GM19395 (cell line): Measurements from ENCODE around the gene BFSP1.

Experiments used
- ATAC-seq: cut with Tn5 transposase; IDR thresholded peaks from one replicate; pipeline ENCODE4 v1.9.1; 2021; ENCODE audit warnings: mild to moderate bottlenecking, moderate library complexity; ENCODE audit not compliant: unreplicated experiment

The BFSP1 gene

DNA sequence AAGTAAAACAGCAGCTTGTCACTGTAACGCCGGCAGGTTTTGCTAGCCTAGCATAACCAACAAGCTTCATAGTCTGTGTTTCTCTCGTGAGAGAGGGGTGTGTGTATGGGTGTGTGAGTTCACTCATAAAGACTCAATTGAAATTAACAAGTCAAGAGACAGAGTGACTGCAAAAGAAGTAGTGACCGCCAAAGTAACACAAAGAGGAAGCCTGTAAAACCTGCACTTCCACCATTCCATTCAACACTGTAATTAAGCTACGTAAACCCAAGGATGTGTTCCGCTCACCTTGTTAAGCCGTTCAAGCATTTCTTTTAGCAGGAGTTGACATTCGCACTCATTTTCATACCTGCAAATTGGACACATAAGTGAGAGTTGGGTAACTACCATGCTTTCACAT lies 6.6 kb downstream of the BFSP1 start:
- ATAC-seq: no peak

DNA sequence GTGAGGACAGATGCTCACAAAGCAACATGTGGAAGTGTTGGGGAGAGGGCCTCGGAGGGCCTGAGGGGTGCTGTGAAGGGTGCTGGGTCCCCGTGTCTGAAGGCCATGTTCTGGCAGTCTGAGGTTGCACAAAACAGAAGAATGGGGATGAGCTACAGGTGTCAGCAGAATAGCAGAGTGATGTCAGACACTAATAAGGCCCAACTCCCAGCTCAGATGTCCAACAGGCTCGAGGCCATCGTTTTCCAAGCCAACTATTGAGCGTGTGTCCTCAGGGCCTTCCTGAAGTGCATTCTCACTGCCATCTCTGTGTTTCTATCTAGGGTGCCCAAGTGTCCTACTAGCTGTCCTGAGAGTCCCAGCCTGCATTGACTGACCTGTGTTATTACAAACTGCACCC lies 7.9 kb downstream of the BFSP1 start:
- ATAC-seq: no peak

DNA sequence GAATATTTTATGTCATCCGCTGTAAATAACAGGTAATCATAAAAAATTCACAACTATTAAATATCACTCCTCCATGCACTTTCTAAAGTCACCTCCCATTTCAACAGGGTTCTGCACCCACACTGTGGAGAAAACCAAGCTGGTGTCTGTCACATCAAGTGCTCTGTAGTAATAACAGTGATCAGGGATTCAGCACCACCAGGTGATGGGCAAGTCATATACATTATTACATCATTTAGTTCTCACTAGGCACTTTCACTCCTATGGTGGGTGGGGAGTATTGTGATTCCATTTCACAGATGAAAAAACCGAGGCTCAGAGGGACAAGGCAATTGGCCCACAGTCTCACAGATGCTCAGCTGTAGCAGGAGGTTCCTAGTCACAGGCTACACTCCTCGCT lies 8.7 kb downstream of the BFSP1 start:
- no peak for ATAC-seq

DNA sequence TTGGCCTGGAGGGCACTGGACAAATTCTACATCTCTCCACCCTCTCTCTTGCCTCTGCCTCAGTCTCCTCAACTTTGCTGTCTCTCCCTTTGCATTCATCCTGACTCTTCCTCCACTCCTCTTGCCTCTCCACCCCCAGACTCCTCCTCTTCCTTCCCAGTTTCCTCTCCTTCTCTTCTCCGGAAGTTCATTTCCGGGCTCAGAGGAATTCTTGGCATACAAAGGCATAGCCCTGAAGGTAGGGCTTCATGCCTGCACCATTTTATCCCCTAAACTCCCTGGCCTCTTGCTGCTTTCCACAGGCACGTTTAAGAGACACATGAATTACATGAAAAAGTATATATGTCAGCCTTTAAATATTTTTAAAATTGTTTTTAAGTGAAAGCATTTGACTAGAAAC lies 10.6 kb downstream of the BFSP1 start:
- no peak for ATAC-seq

DNA sequence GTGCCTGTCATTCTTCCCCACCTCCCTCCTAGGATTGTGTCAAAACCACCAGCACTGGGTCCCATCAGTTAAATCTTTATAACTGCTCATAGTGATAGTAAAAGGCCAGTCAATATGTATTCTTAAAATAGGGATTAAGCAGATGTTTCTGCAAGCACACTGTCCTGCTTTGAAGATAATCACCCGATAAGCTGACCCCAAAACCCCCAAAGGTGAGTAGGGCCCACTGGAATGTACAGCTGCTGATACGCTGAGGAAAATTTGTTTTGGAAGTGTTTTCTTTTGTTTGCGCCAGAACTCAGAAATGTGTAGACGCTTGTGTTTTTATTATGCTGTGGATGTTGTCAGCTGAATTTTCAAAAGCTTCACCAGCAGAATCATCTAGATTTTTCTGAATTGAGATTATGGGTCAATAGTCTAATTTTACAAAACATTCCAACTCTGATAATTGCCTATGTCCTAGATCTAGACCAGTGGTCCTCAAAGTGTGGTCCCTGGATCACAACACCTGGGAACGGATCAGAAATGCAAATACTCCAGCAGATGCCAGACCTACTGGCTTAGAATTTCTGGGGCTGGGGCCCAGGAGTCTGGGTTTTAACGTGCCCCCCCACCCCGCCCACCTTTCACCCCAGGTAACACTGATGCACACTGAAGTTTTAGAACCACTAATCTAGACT lies 11.4 kb downstream of the BFSP1 start:
- ATAC-seq: no peak

DNA sequence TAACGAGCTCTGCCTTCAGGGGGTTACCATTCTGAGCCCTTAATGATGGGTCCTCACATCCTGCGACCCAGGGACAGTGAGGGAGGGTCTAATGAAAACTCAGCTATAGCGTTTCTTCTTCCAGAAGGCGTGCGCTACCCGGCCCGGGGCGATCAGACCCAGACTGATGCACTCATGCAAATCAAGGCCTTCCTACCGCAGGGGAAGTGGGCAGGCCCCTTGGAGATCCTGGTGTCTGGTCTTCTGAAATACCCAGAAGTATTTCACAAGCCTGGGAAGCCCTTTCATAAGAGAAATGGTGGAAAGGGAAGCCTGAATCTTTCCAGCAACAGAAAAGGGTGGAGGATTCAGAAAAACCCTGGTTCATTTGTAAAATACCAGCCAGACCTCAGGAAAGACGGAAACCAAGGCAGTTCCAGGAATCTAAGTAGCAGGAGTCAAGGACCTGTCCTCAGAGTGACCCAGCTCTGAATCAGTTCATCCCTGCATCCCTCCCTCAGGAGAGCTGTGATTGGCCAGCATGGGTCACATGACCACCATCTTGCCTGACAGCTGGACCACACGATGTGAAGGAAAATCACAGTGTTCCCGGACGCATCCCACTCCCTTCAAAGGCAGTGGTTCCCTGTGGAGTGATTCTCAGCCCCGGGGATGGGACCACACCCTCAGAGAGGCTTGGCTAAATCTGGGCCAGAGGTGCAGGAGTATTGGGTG lies 12.7 kb downstream of the BFSP1 start:
- no peak for ATAC-seq

DNA sequence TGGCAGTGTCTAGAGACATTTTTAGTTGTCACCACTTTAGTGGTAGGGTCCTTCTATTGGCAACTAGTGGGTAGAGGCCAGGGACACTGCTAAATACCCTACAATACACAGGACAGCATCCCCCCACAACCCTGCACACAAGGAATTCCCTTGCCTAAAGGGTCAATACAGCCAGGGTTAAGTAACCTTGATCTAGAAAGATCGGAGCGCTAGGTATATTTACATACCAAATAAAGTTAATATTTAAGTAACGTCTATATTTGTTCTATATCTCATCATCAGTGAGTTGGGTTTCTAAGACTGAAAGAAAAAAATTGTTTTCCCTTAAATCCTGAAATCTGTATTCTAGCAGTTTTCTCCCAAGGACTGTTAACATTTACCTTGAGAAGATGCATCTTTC lies 16.1 kb downstream of the BFSP1 start:
- no peak for ATAC-seq

DNA sequence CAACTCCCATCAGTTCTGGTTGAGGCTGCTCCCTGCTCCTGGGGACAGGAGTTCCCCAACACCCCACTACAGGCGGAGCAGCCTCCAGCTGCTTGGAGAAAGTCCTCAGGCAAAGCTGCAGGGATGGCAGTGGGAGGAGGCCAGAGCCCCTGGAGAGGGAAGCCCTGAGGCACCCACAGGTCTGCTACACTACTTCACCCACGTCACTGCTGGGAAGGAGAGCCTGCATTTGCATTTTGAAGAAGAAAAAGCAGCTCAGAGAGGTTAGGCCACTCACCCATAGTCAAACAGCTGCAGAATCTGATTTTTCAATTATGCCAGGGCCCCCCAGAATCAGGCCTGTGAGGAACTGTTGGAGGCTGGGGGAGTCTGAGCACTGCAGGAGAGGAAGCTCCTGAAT lies 17.2 kb downstream of the BFSP1 start:
- no peak for ATAC-seq

DNA sequence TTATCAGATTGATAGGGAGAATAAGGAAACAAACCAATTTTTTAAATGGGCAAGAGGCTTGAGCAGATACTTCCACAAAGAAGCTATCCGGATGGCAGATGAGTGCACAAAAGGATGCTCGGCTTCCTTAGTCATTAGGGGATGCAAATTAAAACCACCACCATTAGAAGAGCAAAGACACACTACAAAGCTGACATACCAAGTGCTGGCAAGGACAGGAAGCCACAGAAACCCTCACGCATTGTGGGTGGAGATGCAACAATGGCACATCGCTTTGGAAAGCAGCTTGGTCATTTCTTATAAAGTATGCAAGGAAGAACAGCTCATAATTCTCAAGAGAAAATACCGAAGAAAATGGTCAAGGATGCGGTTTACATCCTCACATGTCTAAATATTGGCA lies 19.8 kb downstream of the BFSP1 start:
- no peak for ATAC-seq

DNA sequence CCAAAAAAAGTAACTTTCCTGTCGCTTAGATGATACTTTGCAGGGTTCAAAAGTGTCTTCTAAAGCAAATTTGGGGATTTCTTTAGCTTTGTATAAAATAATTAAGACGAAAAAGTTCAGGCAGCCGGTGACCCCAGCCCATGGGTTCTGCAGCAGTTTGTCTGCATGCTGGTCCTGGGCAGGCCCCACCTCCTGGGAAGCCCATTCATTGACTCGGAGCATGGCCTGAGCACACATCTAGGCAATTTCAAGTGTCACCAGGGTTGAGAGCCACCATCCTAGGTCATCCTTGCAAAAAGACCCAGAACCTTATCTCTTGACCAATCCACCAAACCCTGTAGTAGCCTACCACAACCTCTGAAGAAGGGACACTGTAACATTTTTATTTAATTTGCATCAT lies 20.6 kb downstream of the BFSP1 start:
- no peak for ATAC-seq

DNA sequence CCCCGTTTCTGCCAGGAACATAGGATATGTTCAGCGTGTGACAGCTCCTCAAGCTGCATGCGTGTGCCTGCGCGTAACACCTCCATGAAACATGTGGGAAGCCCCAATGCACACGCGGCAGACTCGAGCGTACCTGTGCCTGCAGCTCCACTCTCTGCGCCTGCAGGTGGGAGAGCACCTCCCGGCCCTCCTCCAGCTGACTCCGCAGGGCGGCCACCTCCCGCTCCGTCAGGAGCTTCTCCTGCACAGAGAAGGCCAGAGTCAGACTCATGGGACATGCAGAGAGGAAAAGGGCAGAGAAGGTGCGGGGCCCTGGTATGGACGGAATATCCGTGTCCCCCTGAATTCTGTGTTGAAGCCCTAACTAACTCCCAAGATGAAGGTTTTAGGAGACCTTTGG lies 22.4 kb downstream of the BFSP1 start:
- ATAC-seq: no peak

DNA sequence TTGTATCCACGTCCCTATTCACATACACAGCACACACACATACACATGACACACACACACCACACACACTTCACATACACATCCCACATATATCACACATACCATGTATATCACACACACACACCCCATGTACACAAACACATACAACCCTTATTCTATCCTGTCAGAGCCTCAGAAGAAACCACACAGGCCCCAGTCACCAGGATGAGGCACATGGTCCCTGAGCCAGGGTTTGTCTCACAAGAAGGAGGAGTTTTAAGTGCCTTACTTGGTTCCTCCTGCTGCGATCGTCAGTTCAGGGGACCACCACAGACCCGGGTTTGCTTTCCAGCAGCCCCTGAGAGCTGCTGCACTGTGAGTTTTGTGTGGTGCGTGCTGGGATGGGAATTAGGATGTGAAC lies 23.6 kb downstream of the BFSP1 start:
- ATAC-seq: no peak

DNA sequence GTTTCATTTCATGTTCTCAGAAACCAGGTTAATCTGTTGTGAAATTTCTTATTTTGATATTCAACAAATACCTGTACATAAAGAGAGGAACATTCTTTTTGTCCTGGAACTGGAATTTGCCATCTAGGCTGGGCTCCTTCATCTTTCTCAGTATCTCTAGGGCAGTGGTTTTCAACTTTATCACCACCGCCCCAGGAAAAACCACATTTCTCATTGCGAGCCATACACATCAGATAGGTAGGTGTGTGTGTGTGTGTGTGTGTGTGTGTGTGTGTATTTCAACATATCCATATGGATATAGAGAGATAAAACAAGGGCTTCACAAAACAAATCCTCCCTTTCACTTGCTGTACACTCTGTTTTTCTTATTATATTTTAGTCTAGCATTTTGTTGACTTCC lies 24.1 kb downstream of the BFSP1 start:
- ATAC-seq: no peak

DNA sequence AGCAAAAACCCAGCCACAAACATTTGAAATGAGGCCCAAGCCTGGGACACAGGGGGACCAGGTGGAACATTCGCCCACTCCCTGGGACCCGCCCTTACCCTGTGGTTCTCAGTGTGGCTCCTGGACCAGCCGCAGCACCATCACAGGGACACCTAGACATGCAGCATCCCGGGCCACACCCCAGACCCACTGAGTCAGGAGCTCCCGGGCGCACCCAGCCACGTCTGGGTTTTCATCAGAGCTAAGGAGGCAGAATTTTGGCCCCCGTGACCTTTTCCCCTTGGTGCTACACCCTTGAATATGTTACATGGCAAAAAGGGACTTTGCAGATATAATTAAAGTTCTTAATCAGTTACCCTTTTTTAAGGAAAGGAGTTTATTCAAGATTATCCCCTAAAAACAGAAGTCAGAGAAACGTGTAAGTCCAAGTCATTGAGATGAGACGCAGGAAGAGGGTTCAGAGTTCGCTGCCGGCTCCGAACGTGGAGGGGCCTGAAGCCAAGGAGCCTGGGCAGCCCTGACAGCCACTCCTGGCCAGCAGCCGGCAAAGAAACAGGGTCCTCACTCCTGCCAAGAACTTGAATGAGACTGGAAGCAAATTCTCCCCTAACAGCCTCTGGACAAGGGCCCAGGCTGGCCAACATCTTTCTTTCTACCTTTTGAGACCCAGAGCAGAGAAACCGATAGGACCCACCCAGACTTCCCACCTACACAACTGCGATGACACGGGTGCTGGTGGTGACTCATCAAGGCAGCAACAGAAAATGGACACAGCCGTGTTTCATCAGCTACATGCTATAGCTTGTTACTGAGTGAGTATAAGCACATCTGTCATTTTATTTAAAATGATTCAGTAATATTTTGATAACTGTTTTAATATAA lies 25.3 kb downstream of the BFSP1 start:
- peak; percentile 17 for ATAC-seq

DNA sequence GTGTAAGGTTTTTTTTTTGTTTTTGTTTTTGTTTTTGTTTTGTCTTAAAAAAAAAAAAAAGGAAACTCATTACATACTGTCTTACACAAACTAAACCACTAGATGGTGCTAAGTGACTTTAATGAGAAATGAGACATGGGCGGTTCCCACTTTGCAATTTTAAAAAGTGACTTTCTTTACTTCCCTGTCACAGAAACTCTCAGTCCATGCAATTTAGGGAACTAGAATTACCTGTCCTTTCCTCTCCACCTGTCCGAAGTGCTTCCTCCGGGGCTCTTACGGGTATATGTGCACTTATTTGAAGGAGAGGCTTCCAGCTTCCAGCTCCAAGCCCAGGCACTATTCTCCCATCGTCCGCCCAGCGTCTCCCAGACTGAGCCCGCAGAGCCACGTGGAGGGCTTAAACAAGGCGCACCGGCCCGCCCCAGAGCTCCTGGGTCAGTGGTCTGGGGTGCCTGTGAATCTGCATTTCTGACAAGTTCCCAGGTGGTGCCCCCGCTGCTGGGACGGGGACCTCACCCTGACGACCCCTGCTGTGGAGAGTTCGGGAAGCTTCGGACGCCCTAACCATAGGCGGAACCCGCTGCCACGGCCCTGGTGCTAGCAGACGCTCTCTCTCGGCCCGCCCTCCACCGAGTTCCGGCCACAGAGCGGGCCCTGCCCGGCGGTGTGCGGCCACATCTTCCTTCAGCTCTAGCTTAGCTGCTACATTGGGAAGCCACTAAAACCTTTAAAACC lies 26.1 kb downstream of the BFSP1 start:
- ATAC-seq: peak; percentile 77

DNA sequence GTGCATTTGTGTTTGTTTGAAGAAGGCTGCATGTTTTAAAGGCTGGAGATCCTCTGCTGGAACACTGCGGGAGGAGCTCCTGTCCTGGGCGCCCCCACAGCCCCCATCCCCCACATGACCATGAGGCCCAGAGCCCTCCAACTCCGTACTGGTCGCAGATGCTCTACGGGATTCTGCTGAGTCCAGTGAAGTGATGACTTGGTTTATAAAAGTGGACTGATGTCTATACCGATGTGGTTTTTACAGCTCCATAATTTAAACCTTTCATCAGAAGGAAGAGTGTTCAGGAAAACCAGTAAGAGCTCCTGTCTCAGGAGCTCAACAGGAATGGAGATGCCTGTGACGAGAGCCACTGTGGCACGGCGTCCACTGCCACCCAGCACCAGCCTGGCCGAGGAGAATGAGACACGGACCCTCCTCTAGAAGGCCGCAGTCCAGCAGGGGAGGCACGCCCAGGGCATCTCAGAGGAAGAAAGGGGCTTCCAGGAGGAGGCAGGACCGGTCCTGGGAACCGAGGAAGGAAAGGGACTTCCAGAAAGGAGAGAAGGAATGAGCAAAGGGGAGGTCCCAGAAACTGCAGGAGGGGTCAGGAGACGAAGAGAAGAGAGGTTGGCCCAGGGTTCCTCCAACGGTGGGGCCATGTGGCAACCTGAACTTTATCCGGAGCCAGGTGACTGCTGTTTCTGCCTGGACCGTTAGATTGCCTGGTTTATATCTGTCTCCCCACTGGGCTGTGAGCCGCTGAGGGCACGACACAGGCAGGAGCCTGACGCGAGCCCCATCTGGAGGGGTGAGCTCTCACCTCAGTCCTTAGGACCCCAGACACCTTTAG lies 26.9 kb downstream of the BFSP1 start:
- peak; percentile 25 for ATAC-seq

DNA sequence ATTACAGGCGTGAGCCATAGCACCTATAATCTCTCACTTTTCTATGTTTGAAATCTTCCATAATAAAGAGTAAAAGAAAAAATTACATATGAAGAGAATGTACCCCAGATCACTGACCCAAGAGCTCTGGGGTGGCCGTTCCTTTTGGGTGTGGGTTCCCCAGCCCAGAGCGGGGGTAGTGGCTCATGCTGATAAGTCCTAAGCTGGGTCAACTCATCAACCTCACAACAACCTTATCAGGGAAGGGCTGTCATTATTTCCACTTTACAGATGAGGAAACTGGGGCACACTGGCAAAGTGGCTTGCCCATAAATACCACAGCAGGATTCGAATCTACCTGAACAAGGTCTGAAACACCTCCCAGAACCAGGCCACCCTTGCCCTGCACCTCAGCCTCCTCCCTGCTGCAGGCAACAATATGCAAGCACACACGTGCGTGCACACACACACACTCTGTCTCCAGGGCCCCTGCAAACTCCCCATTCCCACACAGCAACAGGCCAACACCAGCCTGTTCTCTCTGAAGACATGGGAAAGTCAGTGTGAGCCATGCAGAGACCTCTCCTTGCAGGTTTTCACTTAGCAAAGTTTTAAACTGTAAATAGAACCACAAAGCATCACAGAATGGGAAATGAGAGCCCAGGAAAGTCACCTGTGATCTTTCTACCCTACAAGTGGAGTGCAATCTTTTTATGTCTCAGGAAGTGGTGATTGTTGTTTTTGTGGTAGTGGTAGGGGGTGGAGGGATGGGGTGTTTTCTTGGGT lies 27.7 kb downstream of the BFSP1 start:
- no peak for ATAC-seq

DNA sequence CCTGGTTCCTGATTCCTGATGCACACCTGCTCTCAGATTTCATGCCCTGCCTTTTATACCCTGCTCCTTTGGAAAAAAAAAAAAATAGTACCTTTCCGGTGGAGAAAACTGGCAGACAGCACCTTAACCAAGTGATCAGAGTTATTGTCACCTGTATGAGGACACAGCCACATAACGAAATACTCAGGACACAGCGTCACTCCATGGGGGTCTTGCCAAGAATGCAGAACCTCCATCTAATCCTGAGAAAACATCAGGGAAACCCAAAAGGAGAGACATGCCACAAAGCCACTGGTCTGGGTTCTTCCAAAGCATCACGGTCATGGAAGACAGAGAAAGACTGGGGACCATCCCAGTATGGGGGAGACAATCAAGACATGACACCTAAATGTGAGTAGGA lies 29.1 kb downstream of the BFSP1 start:
- no peak for ATAC-seq

DNA sequence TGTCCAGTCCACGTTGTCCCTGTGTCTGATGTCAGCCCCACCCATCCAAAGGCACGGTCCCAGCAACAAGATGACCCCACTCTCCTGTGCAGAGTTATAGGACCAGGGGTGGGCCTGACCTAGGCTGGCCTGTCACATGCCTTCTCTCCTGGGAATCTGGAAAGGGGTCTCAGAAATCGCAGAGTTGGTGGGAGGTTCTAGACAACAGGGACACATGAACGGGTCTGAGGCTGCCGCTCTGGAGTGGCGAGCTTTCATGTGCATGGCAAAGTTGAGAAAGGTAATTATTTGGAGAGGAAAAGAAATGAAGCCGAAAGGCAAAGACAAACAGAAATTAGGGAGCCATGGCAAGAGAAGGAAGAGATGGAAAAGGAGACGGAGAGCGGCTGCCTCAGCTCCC lies 29.5 kb downstream of the BFSP1 start:
- no peak for ATAC-seq

DNA sequence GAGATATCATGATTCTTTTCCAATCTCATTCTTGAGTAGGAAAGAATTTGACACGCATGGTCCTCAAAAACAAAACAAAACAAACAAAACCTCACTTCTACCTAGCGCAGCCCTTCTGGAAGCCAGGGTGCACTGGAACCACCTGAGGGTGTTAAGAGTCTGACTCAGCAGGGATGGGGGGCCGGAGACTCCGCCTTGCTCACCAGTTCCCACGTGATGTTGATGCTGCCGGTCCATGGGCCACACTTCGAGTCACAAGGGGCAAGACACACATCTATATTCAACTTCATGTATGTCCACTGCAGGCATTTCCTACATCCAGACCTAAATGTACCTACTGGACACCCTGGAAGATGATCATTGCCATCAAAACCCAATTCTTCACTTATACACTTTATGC lies 30.4 kb downstream of the BFSP1 start:
- ATAC-seq: no peak
